GM21381 (cell line): ENCODE results near the gene GNA14.
"Not testable (repeated sequence)": the region's sequence is repeated elsewhere in the genome, so short reads cannot be mapped to it uniquely, and the experiment has no call there.

ENCODE experiments used
- ATAC-seq: cut with Tn5 transposase; IDR thresholded peaks from one replicate; pipeline ENCODE4 v1.9.1; 2021; ENCODE audit warnings: mild to moderate bottlenecking, moderate library complexity; ENCODE audit not compliant: unreplicated experiment

The GNA14 gene

DNA sequence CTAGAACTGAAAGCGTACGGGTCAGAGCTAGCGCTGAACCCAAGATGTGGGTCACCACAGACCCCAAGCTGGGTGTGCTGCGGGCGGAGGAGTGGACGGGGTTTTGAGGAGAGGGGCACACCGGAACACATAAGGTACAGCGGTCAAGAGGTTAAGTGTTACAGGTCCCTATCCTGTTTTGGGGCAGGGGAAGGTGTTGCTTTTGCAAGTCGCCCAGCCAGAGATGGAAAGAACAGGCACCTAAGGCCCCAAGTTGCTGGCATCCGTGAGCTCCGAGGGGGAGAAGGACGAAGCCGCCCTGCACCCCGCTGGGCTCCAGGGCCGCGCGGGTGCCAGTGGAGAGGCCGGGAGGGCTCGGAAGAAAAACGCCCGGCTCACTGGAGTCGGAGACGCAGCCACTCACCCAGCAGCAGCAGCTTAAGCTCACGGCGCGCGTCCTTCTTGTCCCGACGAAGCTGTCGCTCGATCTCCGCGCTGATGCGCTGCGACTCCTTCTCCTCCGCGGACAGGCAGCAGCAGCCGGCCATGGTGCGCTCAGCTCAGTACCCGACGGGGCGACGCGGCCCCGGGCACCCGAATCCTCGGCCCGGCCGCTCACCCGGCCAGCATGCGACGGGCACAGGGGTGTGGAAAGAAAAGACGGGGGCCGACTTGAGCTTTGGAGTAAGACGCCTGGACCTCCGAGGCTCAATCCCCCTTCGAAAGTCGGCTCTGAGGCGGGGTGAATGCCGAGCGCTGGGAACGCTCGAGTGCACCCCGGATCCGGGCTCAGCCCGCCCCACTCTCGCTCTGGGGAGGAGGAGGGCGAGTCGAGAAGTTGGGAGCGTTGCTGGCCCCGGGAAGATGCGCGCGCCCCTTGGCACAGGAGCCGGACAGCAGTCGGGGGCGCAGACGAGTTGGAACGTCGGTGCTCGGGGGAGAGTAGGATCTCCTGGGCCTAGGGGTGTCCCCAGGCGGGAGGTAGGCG is 572 bp downstream of the GNA14 start:
- ATAC-seq, result no peak

DNA sequence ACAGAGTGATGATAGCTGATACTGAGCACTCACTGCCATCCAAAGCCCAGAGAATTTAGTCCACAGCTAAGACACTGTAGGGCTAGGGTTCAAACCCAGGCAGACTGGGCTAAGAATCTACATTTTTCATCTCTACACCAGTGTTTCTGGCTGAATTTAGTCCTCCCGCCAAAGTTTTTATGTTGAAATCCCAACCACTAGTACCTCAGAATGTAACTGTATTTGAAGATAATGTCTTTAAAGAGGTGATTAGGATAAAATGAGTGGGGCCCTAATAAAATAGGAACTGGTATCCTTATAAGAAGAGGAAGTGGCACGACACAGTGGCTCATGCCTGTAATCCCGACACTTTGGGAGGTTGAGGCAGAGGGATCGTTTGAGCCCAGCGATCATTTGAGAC is 4.3 kb downstream of the GNA14 start:
- ATAC-seq, result no peak

DNA sequence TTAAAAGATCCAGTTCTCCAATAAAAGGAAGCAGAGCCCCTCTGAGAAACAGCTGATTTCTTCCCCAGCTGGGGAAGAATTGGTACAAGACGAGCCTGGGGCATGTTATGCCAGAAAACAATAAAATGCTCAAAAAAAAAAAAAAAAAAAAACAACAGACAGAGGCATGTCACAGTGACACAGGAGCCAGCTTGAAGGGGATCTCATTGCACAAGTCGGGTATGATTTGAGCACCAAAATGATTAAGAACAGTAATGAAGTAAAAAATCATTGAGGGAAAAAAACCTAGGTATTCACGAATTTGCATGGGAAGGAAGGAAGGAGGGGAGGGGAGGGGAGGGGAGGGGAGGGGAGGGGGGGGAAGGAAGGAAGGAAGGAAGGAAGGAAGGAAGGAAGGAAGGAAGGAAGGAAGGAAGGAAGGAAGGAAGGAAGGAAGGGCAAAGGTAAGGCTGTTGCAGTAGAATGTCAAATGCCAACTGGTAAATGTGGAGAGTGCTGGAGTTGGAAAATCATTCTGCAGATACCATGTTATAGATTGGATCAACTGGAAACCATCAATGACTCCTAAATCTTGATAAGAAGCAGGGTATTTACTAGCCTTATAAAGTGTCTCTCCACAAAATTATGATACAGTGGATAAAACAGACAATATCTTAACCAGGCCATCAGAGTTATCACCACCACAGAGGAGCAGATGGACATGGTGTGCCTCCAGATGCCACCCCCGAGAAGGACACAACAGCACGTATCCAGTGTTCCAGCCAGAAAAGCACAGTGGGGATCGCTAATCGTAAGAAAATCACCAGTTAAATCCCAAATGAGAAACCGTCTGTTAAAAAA is 7.2 kb downstream of the GNA14 start:
- no peak for ATAC-seq

DNA sequence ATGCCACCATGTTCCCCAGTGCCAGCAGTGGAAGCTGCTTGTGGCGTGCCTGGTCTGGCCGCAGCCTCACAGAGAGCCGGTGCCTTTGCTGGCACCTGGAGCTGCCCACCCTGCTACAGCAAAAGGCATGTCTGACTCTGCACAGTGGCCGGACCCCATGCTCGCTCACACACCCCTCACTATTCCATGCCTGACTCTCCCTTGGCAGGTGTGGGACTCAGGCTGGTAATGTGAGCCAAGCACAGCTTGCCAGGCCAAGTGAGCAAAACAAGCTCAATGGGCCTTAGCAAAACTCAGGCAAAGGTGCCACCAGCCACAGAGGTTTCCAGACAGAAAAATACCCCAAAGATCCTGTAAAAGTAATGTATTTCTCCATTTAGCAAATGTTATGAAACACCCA is 15.5 kb downstream of the GNA14 start:
- ATAC-seq, result no peak

DNA sequence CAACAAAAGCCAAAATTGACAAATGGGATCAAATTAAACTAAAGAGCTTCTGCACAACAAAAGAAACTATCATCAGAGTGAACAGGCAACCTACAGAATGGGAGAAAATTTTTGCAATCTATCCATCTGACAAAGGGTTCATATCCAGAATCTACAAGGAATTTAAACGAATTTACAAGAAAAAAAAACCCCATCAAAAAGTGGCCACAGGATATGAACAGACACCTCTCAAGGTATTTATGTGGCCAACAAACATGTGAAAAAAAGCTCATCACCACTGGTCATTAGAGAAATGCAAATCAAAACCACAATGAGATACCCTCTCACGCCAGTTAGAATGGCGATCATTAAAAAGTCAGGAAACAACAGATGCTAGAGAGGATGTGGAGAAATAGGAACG is 19.3 kb downstream of the GNA14 start:
- not testable (repeated sequence) for ATAC-seq

DNA sequence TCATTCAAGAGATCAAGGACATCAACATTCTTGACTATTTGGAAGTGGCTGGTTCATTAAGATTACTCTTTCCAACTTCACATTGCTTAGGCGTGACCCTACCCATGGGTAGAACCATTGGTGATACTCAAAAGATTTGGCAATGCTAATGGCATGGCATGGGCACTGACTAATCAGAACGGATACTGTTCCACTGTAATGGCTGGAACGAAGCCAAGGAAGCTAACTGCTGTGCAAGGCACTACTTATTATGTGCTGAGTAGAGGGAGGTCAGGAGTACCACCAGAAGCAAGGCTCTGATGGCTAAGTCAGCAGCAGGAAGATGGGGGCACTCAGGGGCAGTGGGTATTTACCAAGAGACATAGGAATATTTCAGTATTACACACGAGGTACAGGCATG is 31.9 kb downstream of the GNA14 start:
- ATAC-seq, result no peak

DNA sequence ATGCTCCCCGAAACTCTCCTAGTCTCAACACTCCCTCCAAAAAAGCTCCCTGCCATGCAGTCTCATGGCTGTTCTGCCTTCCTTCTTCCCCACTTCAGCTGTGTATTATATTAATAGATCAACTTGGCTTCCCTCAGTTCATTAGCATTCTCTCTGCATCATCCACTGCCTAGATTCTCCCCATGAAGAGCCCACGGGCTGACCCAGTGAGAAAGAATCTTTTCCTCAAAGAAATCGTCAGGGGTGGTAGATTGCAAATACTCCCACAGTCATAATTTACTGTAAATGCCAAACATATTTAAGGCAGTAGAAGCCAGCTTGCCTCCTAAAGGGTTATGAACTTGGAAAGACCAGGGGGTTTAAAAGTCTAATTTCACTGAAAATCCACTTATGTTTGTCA is 33.5 kb downstream of the GNA14 start:
- no peak for ATAC-seq

DNA sequence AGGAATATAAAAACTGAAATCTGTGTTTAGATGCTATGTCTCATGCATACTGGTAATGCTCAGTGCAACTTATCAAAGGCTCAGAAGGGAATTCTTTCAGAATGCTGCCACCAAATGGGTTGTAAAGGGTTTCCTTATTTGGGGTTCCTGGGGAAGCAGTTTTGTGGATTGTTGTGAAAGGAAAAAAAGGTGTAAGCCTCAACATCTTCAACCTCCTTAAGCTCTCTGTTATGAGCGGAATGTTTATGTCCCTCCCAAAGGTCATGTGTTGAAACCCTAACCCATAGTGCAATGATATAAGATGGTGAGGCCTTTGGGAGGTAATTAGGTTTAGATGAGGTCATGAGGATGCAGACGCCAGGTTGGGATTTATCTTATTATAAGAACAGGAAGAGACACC is 41.6 kb downstream of the GNA14 start:
- no peak for ATAC-seq

DNA sequence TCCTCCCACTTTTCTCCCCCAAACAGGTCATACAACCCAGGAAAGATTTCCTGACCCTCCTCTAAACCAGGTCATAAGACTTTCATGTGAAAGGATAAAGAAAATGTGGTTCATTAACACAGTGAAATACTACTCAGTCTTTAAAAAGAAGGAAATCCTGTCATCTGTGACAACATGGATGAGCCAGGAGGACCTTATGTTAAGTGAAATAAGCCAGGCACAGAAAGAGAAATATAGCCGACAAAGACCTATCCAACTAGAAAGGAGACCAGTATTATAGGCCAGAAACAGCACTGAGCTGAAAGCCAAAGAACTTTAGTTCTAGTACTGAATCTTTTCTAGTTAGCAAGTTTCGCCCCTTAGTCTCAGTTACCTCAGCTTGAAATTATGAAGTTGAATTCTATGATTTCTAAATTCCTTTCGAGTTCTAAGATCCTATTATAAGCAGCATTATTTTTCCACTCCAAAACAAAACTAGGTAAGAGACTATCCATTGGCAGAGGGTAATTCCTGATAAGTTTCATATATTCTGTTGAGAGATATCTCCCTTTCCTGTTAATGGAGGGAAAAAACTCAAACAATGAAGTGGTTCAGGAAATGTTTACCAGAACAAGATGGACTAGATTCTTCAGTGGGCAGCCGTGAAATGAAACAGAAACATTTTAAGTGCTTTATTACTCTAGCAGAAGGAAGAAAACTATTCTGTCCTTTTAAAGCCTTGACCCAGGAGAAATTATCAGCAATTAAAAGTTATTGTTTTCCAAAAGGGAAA is 42.5 kb downstream of the GNA14 start:
- ATAC-seq, result no peak

DNA sequence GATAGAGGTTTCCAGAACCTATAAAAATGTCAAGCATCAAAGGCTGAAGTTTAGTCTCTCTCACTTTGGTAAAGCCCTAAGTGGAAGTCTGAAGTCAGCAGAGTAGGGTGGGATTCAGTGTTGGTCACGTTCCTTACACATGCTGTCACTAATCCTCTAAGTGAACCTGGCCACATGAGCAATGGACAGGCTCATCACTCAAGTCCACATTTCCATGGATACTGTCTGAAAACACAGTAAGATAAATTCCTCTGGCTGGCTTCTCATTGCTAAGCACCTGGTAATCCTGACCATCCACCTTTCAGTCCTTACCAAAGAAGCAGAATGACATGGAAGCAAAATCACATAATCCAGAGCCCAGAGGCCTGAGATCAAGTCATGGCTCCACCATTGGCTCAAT is 43.8 kb downstream of the GNA14 start:
- ATAC-seq, result no peak

DNA sequence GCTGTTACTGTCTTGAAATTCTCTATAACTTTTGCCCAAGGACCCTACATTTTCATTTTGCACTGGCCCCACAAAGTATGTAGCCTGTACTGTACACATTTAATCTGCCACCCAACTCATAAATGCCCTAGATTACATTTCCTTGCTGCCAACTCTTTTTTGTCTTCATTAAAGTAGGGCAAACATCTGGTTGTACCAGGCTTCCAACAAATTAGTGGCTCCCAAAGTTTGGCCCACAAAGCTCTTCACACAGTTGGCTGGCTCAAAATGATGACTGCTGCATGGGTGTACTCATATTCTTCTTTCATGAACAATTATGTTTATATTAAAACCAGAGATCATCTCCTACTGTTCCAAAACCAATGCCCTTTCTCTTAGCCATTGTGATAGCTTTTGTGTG is 45.3 kb downstream of the GNA14 start:
- no peak for ATAC-seq

DNA sequence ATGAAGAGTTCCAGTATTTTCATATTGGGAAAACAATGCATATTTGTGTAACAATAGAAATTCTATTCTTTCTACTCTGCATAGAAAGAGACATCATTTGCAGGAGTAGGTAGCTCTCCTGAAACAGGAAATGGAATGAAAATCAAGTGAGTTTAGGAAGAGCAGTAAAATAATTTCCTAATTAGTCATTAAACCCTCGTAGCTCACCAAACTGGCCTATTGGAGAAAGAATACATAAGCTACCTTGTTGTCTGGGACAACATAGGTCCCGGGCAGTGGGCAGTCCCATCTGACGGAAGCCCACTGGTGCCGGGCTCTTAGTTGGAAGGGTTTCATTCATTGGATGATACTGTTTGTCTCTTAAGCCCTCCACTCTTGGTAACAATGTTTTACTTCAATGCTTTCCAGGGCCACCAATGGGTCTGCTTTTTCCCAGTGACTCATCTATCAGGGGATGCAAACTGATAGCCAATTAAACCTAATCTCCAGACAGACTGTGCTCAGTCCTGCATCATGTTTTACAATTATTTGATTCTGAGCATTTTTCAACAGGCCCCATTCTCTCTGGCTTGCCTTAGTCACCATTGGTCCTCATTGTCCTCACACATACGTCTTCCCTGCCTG is 46.5 kb downstream of the GNA14 start:
- no peak for ATAC-seq

DNA sequence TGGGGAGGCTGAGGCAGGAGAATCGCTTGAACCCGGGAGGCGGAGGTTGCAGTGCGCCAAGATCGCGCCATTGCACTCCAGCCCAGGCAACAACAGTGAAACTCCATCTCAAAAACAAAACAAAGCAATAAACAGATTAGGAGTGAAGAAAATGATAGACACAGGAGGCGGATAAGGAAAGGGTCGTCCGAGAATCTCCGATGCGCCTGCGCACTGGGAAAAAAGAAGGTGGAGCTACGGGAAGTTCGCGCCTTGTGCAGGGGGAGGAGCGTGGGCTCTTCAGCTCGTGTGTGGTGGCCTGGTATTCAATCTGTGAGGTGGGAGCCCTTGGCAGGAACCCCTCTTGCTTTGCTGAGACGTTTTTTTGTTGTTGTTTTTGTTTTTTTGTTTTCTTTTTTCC is 47.3 kb downstream of the GNA14 start:
- no peak for ATAC-seq

DNA sequence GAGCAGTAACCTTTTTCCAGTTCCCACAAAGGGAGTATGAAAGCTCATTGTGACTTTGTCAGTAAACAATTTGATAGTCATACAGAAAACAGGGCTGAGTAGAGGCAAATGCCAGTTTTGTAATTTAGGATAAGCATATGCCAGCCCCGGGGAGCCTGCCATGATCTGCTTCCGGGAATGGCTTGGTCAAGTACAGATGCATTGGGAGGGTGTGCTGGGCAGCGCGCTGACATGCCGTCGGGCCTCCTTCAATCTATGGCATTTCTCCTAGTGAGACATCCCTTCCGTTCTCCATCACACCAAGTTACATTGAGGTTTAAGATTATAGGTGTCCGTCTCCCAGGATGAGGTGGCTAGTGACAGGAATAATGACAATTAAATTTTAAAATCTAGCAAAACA is 48.6 kb downstream of the GNA14 start:
- ATAC-seq, result no peak

DNA sequence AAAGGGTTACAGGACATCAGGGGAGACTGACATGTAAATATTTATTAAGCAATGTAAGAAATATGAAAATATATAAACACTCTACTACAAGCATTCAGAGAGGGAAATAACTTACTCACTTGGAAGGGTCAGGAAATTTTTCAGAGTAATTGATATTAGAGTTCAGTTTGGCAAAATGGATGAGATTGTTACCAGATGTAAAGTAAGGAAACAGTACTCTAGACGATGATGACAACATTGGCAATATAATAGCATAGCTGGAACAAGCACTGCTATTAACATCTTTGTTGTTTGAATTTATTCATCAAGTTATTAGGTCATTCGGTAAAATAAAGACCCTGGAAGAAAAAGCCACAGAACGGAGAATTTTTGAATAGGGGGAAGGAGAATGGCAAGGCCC is 49.1 kb downstream of the GNA14 start:
- ATAC-seq, result no peak

DNA sequence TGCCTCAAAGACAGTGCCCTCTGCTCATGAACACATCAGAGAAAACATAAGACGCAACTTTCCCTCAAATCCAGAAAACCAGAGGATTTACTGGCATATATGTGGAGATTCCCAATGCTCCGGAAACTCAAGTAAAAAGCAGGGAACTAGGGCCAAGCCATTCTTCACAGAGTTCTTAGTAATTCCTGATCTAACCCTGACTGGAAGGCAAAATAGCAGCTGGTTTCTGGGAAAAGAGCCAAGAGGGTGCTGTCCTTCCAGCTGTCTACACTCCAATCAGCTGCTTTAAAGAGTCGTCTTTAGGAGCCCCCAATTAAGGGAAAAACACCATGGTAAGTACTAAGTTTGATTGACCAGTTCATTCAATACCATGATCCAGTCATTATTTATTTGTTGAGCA is 49.6 kb downstream of the GNA14 start:
- no peak for ATAC-seq

DNA sequence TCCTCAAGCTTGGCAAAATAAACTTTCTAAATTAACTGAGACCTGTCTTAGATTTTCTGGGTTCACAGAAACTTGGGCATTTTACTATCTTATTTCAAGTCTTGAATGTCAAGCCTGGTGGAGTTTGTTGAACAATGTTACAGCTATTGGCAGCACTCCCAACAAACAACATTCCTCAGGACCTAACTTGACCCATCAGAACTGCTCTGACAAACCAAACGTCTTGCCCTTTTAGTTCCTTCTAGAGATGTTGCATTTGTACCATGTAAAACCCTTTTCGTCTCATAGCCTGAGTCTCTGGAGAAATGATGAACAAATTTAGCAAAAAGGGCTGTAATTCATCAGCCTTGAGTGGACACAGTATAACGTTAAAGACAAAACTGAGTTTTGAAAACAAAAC is 51.1 kb downstream of the GNA14 start:
- ATAC-seq, result no peak

DNA sequence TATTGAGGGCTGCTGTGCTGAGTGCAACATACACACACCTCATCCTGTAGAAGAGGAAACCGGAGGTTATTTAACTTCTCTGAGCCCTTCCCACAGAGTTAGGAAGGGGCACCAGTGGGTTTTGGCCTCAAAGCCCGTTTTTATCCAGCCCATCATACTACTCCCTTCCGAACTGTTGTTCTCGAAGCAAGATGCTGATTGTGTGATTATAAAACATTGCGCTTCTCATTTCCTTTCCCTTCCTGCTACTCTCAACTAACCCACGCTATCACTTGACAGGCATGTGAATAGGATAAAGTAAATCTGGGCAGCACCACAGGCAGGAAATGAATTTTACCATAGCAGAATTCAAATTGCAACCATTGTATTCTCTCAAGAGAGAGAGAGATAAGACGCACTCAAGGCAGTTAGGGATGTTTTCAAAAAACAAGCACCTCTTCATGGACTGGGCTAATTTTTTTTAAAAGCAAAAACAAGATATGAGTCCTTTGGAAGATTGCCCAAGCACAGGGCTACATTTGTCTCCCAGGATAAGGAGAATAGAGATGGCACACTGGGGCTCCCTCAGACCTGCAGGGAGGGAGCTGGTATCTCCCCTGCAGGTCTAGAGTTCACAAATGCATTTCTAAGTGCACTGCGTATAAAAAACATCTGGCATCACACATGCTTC is 52.6 kb downstream of the GNA14 start:
- no peak for ATAC-seq

DNA sequence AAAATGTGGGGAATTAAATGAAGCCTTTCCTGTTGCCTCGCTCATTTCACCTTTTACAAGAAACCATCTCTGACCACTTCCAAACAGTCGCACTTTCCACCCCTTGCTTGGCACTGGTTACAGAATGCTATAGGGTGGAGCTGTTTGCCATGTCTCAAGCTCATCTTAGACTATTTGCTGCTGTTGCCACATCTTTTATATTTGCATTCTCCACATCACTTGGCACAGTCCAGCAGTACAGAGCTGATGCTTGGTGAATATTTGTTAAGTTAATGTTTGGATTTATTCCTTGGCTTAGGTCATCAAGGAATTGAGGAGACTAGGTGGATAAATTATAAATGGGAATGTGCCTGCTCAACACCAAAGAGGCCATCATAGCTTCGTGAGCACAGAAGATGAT is 53.2 kb downstream of the GNA14 start:
- ATAC-seq, result no peak

DNA sequence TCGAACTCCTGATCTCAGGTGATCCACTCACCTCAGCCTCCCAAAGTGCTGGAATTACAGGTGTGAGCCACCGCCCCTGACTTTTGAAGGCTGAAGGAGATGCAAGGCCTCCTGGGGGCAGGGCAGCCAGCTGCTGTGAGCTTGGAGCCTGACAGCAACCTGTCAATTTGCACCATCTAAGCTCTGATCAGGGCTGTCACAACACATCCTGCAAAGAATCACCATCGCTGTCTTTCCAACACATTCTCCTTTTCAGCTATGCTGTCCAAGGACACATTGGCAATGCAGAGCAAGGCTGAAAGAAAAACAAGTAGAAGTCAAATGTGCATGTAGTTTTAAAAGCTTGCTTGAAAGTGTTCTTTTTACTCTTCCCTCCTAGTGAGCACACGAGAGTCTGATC is 54.6 kb downstream of the GNA14 start:
- ATAC-seq, result no peak
